HG03196 (cell line): Measurements from ENCODE around the gene C4B.
"Not testable (repeated sequence)": the region's sequence is repeated elsewhere in the genome, so short reads cannot be mapped to it uniquely, and the experiment has no call there.

Experiments
- ATAC-seq: cut with Tn5 transposase; IDR thresholded peaks from one replicate; pipeline ENCODE4 v1.9.1; 2021; ENCODE audit not compliant: unreplicated experiment

C4B gene

GRCh38 chr6:32014547-32014946, at the start of gene C4B:
C4B (plus strand) TSS chr6:32014795; CDS start chr6:32014846, 51 bp downstream.
- not testable (repeated sequence) for ATAC-seq

GRCh38 chr6:31965700-31966099, 48.9 kb upstream of the C4B start:
- ATAC-seq: no peak

- no peak for ATAC-seq
Observed at GRCh38 chr6:31966506-31966905, 48.1 kb upstream of the C4B start.

GRCh38 chr6:31966997-31967925, 47.3 kb upstream of the C4B start:
- ATAC-seq: no peak

GRCh38 chr6:31967926-31968320, 46.7 kb upstream of the C4B start:
- no peak for ATAC-seq

- no peak for ATAC-seq
Observed at GRCh38 chr6:31968326-31968725, 46.3 kb upstream of the C4B start.

GRCh38 chr6:31968791-31969711, 45.5 kb upstream of the C4B start:
- no peak for ATAC-seq

- ATAC-seq: no peak
Observed at GRCh38 chr6:31969712-31970603, 44.6 kb upstream of the C4B start.

GRCh38 chr6:31970604-31971271, 43.9 kb upstream of the C4B start:
- ATAC-seq: no peak

GRCh38 chr6:31971279-31971992, 43.2 kb upstream of the C4B start:
- no peak for ATAC-seq

GRCh38 chr6:31971993-31972708, 42.4 kb upstream of the C4B start, which contains the start of gene DXO:
DXO (minus strand) TSS chr6:31972138; CDS start chr6:31971675, 463 bp downstream.
- peak; percentile 79 for ATAC-seq

GRCh38 chr6:31972709-31973350, 41.8 kb upstream of the C4B start:
- ATAC-seq: no peak

- ATAC-seq: not testable (repeated sequence)
Observed at GRCh38 chr6:31976065-31976464, 38.5 kb upstream of the C4B start.

GRCh38 chr6:31977816-31978431, 36.7 kb upstream of the C4B start:
- no peak for ATAC-seq

- ATAC-seq: no peak
Observed at GRCh38 chr6:31978831-31979230, 35.8 kb upstream of the C4B start.

- ATAC-seq: no peak
Observed at GRCh38 chr6:31979238-31979898, 35.2 kb upstream of the C4B start.

- ATAC-seq: not testable (repeated sequence)
Observed at GRCh38 chr6:31980195-31980876, 34.3 kb upstream of the C4B start.
